ENCODE measurements around the gene BABAM2. TPM values are rescaled to one million over a fixed set of nuclear protein-coding genes. Genes with fewer than 3 reads are reported as not detected.

BABAM2 gene
- polyA plus RNA-seq, 6 donors from 2014 or later, result 50.3 to 58.3 (median 55.6) TPM

DNA sequence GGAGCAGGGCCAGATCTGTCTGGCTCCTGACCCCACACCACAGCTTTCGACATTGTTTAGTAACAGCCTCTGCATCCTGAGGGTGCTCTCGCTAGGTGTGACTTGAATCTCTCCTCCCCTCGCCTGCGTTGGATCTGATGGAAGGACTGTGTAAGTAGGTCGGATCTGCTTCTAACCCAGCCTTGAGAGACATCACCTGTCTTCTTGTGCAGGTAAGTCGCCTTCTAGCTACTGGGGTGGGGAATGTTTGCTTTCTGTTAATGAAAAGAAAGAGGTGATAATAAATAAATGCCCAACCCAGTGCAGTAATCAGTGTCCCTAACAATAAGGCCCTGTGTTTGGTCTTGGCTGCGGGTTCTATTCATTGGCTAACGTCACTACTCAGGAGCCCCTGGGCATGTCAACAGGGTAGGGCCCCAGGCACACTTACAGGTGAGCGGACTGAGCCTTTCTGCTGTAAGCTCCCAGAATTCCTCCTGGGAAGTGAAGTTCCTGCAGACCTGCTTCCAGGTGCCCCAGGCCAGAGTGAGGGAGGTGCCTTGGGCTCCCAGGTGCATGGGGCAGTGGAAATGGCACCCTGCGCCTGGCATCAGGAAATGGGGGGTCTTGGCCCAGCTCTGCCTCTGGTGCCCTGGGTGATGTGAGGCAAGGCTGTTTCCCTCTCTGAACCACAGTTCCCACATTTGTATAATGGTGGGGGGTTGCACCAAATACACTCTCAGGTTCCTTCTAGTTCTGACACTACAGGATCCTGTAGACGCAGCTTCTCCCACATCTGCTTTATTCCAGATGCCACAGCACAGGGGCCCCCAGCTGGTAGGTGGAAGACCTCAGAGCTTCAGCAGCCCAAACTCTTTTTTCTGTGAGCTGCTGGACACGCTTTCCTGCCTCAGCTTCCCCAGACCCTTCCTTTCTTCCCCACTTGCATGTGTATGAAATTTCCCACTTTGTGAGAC, 491.0 kb downstream of the BABAM2 start:
- ATAC-seq (ENCODE audit: low read depth in 2 of 2) (no peak), DNase-seq (no peak)
- H3K4me3 Mint-ChIP-seq, result no peak overlapping the region
- no peaks in the 10 kb centered on the region for H3K9me3 Mint-ChIP-seq
- no peak overlapping the region for H3K27ac Mint-ChIP-seq
- H3K4me1 Mint-ChIP-seq, result peaks cover 4 to 9% (median 8%) of the 10 kb centered on the region in 3 donors
- H3K36me3 Mint-ChIP-seq, result no peaks in the 10 kb centered on the region
- peaks cover 0 to 8% (median 8%) of the 10 kb centered on the region in 3 donors for H3K27me3 Mint-ChIP-seq

DNA sequence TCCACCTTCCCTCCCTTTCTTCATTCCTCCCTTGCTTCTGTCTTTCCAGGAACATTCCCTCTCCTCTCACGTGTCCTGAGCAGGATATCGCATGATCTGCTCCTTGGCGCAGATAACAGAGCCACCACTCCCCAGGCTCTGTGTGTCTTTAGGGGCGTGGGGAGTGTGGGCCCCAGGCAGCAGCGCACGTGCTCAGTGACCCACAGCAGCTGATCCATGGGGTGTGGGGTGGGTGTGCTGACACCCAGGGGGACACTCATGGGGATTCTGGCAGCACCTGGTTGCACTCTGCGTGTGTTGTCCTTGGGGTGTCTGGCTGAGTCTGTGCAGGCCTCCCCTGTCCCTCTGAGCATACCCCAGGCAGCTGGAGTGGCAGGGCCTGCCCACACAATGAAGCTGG, 492.2 kb downstream of the BABAM2 start:
- Mint-ChIP-seq H3K4me1 (peaks cover 4 to 9% (median 8%) of the 10 kb centered on the region in 3 donors), H3K36me3 (no peaks in the 10 kb centered on the region), H3K27ac (peak overlapping the region in 1 of 6 donors; percentile 28), H3K4me3 (no peak overlapping the region), H3K9me3 (no peaks in the 10 kb centered on the region), H3K27me3 (peaks cover 0 to 14% (median 11%) of the 10 kb centered on the region in 3 donors)
- ATAC-seq (ENCODE audit: low read depth in 2 of 2) (no peak), DNase-seq (no peak)

DNA sequence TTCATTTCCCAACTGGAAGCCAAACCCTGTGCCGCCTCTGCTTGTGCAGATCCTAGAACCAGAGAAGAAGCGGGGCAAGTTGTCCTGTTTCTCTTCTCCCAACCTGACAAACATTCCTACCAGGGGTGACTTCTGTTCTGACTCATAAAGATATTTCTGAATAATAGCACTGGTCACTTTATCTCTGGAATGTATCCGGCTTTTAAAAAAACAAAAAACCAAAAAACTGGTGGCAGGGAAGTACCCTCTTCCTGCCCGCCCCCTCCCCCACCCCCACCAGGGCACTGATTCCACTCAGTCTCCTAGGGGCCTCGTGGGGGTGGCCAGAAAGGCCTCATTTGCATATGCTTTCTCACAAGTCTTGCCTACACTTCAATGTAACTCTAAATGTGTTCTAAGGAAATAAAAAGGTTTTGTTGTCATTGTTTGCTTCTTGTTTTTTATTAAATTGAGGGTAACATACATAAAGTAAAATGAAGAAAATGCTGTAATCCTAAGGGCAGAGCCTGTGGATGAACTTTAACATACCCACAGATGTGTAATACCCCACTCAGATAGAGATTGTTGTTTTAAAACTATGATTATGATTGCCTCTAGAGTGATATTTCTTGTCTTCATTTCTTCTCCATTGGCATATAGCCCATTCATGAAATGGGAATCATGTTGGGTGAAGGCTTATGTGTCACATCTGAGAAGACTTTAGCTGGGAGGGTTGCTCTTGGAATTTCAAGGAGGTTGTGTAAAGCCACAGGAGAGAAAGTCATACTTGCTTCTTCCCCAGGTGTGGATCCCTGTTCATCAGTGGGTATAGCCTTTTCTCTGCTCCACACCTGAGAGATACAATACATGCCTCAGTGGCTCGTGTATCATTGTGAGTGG, 496.8 kb downstream of the BABAM2 start:
- Mint-ChIP-seq H3K27me3 (peaks cover 5 to 43% (median 32%) of the 10 kb centered on the region in 3 donors), H3K4me3 (peak overlapping the region in 1 of 8 donors; percentile 58), H3K36me3 (no peaks in the 10 kb centered on the region), H3K9me3 (no peaks in the 10 kb centered on the region), H3K4me1 (peaks cover 13 to 20% (median 14%) of the 10 kb centered on the region in 3 donors), H3K27ac (no peak overlapping the region)
- ATAC-seq (ENCODE audit: low read depth in 2 of 2) (no peak), DNase-seq (no peak)

Other genes with a start within 250 kb of the BABAM2 start
- 10 to 100 TPM; 12.9 to 18.2 (median 15.2) TPM for gene SUPT7L, start 227.1 kb upstream of the BABAM2 start, polyA plus RNA-seq (ENCODE audit: low read depth in 6 of 6)
- 10 to 100 TPM; 14.0 to 25.9 (median 24.1) TPM for gene SLC4A1AP, start 226.8 kb upstream of the BABAM2 start, polyA plus RNA-seq (ENCODE audit: low read depth in 6 of 6)
- gene MRPL33, start 119.0 kb upstream of the BABAM2 start, polyA plus RNA-seq (ENCODE audit: low read depth in 6 of 6), result 100 to 1,000 TPM; 165 to 215 (median 182) TPM
- gene RBKS, start 342 bp upstream of the BABAM2 start, polyA plus RNA-seq (ENCODE audit: low read depth in 6 of 6), result 1 to 10 TPM; 2.2 to 5.3 (median 3.5) TPM

All from naive B cell (primary cell).